Naive B cell (primary cell): Measurements from ENCODE around the gene UGT1A1. TPM values are rescaled to one million over a fixed set of nuclear protein-coding genes. Genes with fewer than 3 reads are reported as not detected.

Source experiments
- ATAC-seq, 2 donors: fragments of 150-1000 bp; cut with Tn5 transposase; 2 replicates each; pipeline ENCODE4 v1.10.0; 2021; ENCODE audit warnings: low read depth in 2 of 2, mild to moderate bottlenecking in 2 of 2, moderate library complexity in 2 of 2
- DNase-seq: peaks from one replicate; pipeline ENCODE4 v3.0.0; 2022
- H3K27ac Mint-ChIP-seq, 6 donors: one replicate each; pipeline ENCODE4 v1.8.0; 2020 to 2022; ENCODE audit warnings: mild to moderate bottlenecking in 6 of 6, mixed read lengths in 6 of 6, moderate library complexity in 5 of 6, inconsistent platforms in 2 of 6
- H3K27me3 Mint-ChIP-seq, 3 donors: one replicate each; pipeline ENCODE4 v1.8.0; 2021 to 2022; ENCODE audit warnings: mixed read lengths in 3 of 3, mild to moderate bottlenecking in 1 of 3
- H3K36me3 Mint-ChIP-seq, 2 donors: one replicate each; pipeline ENCODE4 v1.8.0; 2020 to 2022; ENCODE audit warnings: mixed read lengths in 2 of 2, inconsistent platforms in 1 of 2, mild to moderate bottlenecking in 1 of 2
- H3K4me1 Mint-ChIP-seq, 3 donors: one replicate each; pipeline ENCODE4 v1.8.0; 2020 to 2022; ENCODE audit warnings: mixed read lengths in 3 of 3, inconsistent platforms in 1 of 3, mild to moderate bottlenecking in 1 of 3, moderate library complexity in 1 of 3
- H3K4me3 Mint-ChIP-seq, 8 donors: one replicate each; pipeline ENCODE4 v1.8.0; 2020 to 2022; ENCODE audit warnings: mild to moderate bottlenecking in 8 of 8, mixed read lengths in 8 of 8, moderate library complexity in 8 of 8, inconsistent platforms in 2 of 8
- H3K9me3 Mint-ChIP-seq, 7 donors: one replicate each; pipeline ENCODE4 v1.8.0; 2020 to 2022; ENCODE audit warnings: mixed read lengths in 7 of 7, mild to moderate bottlenecking in 5 of 7, inconsistent platforms in 2 of 7, moderate library complexity in 1 of 7
- polyA plus RNA-seq, 6 donors: library from polyadenylated mRNA; unstranded; fragments of 300-500 nt; fragmentation: Illumina TruSeq; gene quantifications; one replicate each; pipeline ENCODE4 v1.2.3, GENCODE V29; 2021; ENCODE audit warnings: low read depth in 6 of 6

UGT1A1 gene
- polyA plus RNA-seq, 6 donors from 2014 or later: not detected

DNA sequence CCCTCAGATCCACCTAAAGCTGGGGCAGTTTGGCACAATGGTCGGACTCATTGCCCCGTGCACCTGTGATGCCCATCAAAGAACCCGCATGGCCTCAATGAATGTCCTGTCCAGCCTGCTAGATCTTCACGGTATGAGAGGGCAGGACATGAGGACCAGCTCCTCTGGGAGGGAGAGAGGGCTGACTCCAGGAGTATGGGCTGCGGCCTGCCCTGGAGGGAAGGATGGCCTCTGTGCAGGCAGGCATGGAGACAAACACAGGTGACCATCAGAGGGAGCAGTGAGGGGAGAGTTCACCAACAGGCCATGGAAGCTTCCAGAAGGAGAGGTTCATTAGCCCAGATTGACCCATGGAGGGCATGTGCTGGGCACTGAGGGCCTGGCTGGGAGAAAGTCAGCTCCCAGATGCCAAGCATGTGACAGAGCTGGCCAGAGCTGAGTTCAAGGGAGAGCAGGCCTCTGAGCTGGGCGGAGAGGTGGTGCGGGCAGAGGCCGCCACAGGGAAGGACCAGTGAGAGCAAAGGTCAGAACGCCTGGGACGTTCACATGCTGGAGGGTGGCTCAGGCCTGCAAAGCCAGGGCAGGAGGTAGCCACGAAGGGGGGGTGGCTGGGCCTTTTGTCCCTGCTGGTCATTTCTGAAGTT lies 58.0 kb downstream of the UGT1A1 start:
- Mint-ChIP-seq H3K36me3 (no peaks in the 10 kb centered on the region), H3K27me3 (peaks cover 8 to 31% (median 11%) of the 10 kb centered on the region in 3 donors), H3K4me3 (no peak overlapping the region), H3K9me3 (no peaks in the 10 kb centered on the region), H3K27ac (no peak overlapping the region), H3K4me1 (no peaks in the 10 kb centered on the region)
- ATAC-seq: no peak
- DNase-seq: no peak

DNA sequence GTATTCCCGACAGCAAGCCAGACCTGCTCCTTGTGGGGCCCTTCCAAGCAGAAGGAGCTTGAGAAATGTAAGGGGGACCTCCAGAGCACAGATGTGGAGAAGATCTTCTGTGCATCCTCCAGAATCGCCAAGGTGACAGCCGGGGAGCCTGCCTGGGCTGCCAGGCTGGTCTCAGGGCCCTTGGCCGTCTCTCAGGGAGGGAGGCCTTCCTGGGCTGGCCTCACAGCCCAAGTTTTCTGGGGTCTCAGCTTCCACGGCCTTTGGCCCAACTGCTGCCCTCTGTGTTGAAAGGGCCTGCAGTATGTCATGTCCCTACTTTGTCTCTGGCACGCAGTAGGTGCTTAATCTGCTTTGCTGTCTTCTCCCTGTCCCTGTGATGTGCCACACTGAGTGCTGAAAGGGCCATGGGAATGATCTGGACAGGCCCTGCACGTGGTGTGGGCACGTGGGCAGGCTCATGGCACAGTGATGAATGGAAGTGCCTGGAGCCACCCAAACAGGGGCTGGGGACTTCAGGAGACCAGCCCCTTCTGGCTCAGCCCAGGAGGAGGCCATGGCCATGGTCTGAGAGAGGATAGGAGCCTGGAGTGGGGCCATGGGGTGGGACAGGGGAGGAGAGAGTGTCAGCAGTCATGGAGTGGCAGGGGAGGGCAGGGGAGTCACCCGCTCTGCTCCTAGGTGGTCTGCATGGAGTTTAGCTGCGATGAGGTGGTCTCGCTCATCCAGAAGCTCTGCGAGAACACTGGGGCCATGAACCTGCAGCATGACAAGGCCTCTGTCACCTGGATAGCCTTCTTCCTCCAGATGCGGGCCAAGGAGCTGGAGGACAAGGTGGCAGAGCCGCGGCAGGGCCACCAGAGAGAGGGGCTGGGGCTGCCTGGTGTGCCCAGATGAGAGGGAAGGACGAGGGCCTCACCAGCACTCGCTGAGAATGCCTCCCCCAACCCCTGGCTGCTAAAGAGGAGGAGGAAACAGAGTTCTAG lies 58.9 kb downstream of the UGT1A1 start:
- Mint-ChIP-seq H3K27ac (no peak overlapping the region), H3K4me3 (no peak overlapping the region), H3K27me3 (peaks cover 8 to 31% (median 11%) of the 10 kb centered on the region in 3 donors), H3K4me1 (no peaks in the 10 kb centered on the region), H3K9me3 (no peaks in the 10 kb centered on the region), H3K36me3 (no peaks in the 10 kb centered on the region)
- no peak for ATAC-seq
- no peak for DNase-seq

DNA sequence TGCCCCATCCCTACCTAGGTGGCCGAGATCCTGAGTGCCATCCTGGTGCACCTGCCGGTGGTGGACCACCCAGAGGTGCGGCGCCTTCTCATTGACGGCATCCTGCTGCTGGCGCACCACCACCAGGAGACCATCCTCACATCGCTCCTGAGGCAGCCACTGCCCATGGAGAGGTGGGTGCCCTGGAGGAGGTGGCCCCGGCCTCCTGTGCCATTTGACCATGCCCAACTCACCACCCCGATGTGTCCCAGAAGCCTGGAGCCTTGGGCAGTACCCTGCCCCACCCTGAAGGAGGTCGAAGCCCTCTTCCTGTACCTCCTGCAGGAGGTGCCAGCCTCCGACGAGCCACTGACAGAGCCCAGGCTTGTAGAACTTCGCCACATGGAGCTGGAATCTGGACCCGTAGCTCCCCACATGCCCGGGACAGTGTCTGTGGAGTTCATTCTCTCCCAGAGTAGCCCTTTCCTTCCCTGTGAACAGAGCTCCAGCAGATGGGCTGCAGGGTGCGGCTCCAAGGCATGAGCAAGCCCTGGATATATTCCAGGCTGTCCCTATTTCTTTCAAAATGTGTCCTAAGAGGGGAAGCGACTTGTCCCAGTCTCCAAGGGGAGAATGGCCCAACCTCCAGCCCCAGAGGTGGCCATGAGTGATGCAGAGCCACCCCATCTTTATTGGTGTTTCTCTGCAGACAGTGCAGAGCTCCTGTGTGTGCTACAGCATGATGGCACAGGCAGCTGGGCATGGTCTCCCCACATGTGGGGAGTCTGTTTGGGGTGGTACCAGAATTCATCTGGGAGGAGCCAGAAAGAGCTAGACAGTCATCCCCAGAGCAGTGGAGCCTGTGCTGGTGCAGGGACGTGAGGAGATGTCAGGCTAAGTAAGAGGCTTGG lies 60.1 kb downstream of the UGT1A1 start:
- no peak for ATAC-seq
- Mint-ChIP-seq H3K27ac (no peak overlapping the region), H3K4me1 (no peaks in the 10 kb centered on the region), H3K27me3 (peaks cover 8 to 31% (median 11%) of the 10 kb centered on the region in 3 donors), H3K36me3 (no peaks in the 10 kb centered on the region), H3K4me3 (peak overlapping the region in 1 of 8 donors; percentile 32), H3K9me3 (no peaks in the 10 kb centered on the region)
- DNase-seq: no peak

DNA sequence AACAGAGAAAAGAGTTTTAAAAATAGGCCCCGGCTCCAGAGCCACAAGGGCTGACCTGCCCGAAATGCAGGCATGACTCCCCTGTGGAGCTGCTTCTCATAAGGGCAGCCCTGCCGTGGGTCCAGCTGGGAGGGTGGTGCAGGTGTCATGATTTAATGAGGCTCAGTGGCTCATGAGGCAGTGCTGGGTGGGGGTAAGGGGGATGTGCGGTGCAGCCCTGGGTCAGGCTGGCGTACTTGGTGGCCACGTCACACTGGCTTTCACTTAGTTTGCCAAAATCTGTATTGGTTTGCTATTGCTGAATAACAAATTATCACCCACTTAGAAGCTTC lies 60.7 kb downstream of the UGT1A1 start:
- Mint-ChIP-seq H3K36me3 (no peaks in the 10 kb centered on the region), H3K27me3 (peaks cover 8 to 31% (median 11%) of the 10 kb centered on the region in 3 donors), H3K4me3 (no peak overlapping the region), H3K9me3 (no peaks in the 10 kb centered on the region), H3K27ac (no peak overlapping the region), H3K4me1 (no peaks in the 10 kb centered on the region)
- ATAC-seq (no peak), DNase-seq (no peak)

DNA sequence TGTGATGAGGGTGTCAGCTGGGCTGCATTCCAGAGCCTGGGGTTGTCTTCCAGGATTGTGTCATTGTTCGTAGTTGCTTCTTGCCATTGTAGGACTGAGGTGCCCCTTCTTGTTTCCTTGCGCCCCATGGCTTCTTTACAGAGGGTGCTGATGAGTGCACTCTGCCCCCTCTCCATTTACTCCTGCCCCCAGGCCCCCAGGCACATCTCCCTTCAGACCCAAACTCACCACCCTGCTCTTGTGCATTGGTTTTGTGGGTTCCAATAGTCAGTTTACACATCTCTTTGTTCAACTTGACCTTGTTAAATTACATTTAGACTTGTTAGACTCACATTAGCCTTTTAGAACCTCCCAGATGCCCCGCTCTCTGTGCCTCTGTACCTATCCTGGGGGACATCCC lies 61.1 kb downstream of the UGT1A1 start:
- Mint-ChIP-seq H3K4me3 (no peak overlapping the region), H3K4me1 (no peaks in the 10 kb centered on the region), H3K36me3 (no peaks in the 10 kb centered on the region), H3K9me3 (peaks cover 0 to under 1% (median 0%) of the 10 kb centered on the region in 7 donors), H3K27ac (no peak overlapping the region), H3K27me3 (peaks cover 8 to 28% (median 11%) of the 10 kb centered on the region in 3 donors)
- DNase-seq (no peak), ATAC-seq (no peak)

DNA sequence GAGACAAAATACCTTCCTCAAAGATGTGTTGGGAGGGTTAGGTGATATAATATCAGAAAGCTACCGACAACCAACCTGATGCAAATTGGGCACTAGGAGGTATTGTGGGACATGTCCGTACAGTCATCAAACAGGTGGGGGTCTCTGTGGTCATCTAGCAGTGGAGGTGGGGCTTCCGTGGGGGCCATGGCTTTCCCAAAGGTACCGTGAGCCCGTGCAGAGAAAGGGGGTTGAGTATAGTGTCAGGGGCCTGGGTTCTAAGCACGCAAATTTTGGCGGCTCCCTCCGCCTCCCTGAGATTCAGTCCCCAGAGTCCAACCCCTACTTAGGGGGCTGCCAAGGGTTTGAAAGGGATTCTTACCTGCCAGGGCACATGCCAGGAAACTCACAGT lies 61.6 kb downstream of the UGT1A1 start:
- Mint-ChIP-seq H3K27me3 (peaks cover 8 to 24% (median 11%) of the 10 kb centered on the region in 3 donors), H3K4me3 (no peak overlapping the region), H3K4me1 (no peaks in the 10 kb centered on the region), H3K27ac (no peak overlapping the region), H3K9me3 (peaks cover 0 to 6% (median 0%) of the 10 kb centered on the region in 7 donors), H3K36me3 (no peaks in the 10 kb centered on the region)
- ATAC-seq: no peak
- no peak for DNase-seq

DNA sequence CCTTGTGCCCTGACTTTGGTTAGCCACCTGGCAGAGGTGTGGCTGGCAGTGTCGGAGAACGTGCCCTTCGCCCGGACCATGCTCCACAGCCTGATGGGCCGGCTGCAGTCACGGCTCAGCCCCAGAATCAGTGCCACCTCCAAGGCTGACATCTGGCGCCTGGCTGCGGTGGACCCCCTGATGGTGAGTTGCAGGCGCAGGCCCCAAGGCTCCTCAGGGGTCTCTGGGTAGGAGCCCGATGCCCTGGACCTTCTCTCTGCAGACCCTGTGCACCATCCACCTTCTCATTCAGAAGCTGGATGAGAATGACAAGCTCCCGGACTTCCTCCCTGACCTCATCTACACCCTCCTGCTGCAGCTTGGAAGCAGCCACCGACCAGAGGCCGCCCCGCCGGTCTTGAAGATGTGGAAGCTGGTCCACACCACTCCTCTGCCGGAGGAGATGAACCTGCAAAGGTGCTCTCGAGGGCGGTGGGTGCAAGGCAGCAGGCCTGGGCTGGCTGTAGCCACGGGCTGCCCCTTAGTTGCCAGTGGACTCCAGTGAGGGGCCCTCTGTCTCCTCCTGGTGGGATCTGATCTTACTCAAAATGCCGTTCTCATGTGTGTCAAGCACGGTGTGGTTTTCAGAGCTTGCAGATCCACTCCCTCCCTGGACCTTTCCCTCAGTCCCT lies 62.2 kb downstream of the UGT1A1 start:
- ATAC-seq (no peak), DNase-seq (no peak)
- Mint-ChIP-seq H3K27ac (no peak overlapping the region), H3K36me3 (no peaks in the 10 kb centered on the region), H3K9me3 (peaks cover 0 to 6% (median 0%) of the 10 kb centered on the region in 7 donors), H3K4me3 (no peak overlapping the region), H3K27me3 (peaks cover 7 to 19% (median 8%) of the 10 kb centered on the region in 3 donors), H3K4me1 (no peaks in the 10 kb centered on the region)

Other genes with a start within 250 kb of the UGT1A1 start
- 10 to 100 TPM in 2 of 6 donors, 1 to 10 TPM in 4; 4.7 to 11.1 (median 8.1) TPM for gene USP40, start 193.5 kb upstream of the UGT1A1 start, polyA plus RNA-seq
- not detected for gene UGT1A8, start 142.6 kb upstream of the UGT1A1 start, polyA plus RNA-seq
- not detected for gene UGT1A10, start 123.8 kb upstream of the UGT1A1 start, polyA plus RNA-seq
- gene UGT1A9, start 88.4 kb upstream of the UGT1A1 start, polyA plus RNA-seq: not detected
- not detected for gene UGT1A7, start 78.4 kb upstream of the UGT1A1 start, polyA plus RNA-seq
- not detected for gene UGT1A6, start 67.4 kb upstream of the UGT1A1 start, polyA plus RNA-seq
- gene UGT1A5, start 47.4 kb upstream of the UGT1A1 start, polyA plus RNA-seq: not detected
- gene UGT1A4, start 41.5 kb upstream of the UGT1A1 start, polyA plus RNA-seq: not detected
- gene UGT1A3, start 31.2 kb upstream of the UGT1A1 start, polyA plus RNA-seq: not detected
- not detected for gene MROH2A, start 18.1 kb downstream of the UGT1A1 start, polyA plus RNA-seq
- not detected for gene HJURP, start 94.3 kb downstream of the UGT1A1 start, polyA plus RNA-seq
- not detected for gene TRPM8, start 157.1 kb downstream of the UGT1A1 start, polyA plus RNA-seq